Hypothalamus (tissue), 51 donors: ENCODE results near the gene PLS1.
"Not testable (repeated sequence)": the region's sequence is repeated elsewhere in the genome, so short reads cannot be mapped to it uniquely, and the experiment has no call there.

Experiments used
- DNase-seq, 51 donors: peaks; one replicate each; lab custom pipeline; 2025; lab: John Stamatoyannopoulos, UW

PLS1 gene

DNA sequence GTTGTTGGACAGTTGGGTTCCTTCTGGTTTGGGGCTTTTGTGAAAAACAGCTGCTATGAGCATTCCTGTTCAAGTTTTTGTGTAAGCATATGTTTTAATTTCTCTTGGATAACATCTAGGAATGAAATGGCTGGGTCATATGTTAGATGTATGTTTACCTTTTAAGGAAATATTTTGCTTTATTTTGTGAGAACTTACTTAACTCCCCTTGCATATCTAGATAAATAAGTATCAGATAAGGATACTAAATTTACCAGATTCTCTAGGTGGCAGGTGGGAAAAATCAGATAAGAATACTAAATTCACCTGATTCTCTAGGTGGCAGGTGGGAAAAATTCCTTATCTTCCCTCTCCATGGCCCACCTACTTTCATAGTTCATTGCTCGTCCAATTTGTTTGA, 1.1 kb upstream of the PLS1 start:
- no peak for DNase-seq

DNA sequence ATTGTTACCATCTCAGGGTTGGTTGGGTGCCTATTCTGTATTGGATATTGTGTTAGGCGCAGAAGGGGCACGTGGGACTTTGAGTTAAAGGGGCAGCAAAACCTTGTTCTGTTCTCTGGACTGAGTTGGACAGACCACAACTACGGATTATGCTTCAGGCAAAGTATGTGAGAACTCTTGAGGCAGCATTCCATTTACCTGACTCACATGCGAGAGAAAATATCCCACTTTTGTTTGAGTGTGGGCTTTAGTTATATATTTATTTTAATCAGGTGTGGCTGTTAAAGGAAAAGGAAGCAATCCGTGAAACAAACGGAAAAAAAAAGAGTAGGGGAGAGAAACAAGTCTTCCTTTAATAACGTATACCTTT, 627 bp upstream of the PLS1 start:
- no peak for DNase-seq

DNA sequence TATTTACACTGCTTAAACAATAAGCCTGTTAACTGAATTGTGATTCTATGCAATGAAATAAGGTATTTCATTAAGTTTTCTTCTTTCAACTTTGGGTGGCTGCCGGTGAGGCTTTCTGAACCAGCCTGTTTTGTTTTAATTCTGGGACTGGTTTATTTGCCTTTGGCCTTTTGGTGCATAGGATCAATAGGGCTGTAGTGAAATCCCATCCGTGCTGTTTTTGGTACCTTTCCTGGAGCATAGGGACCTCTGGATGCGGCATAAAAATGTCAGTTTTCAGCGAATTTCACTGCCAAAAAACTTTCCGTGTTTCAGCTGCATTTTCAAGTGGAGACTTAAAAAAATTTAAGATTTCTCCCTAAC, 514 bp downstream of the PLS1 start:
- DNase-seq: no peak

DNA sequence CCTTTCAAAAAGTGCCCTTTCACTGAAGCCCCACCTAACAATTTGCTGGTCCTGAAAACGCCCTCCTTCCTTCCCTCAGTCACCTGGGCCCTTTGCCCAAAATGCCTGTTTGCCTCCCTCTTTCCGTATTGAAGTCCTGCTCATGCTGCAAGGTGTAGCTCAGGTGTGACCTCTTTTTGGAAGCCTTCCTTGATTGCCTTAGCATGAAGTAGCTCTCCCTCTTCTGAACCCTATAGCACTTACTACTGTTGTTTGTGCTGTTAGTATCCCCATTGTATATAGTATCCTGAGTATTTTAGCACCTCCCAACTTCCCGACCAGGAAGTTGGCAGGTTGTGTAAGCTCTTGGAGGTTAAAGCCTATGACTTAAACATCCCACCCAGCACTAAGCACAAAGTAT, 1.7 kb downstream of the PLS1 start:
- no peak for DNase-seq

DNA sequence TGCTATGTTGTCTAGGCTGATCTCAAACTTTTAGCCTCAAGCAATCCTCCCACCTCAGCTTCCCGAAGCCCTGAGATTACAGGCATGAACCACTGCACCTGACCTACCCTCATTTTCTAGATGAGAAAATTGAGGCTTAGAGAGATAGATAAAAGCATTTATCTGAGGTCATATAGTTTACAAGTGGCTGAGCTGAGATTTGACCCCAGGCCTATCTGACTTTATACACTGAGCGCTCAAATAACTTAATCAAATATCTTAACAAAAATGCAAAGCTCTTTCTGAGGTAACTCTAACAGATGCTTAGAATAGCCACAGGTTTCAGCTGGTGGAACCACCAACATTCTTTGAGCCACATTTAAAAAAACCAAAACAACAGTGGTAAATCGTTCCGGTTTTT, 5.5 kb downstream of the PLS1 start:
- no peak for DNase-seq

DNA sequence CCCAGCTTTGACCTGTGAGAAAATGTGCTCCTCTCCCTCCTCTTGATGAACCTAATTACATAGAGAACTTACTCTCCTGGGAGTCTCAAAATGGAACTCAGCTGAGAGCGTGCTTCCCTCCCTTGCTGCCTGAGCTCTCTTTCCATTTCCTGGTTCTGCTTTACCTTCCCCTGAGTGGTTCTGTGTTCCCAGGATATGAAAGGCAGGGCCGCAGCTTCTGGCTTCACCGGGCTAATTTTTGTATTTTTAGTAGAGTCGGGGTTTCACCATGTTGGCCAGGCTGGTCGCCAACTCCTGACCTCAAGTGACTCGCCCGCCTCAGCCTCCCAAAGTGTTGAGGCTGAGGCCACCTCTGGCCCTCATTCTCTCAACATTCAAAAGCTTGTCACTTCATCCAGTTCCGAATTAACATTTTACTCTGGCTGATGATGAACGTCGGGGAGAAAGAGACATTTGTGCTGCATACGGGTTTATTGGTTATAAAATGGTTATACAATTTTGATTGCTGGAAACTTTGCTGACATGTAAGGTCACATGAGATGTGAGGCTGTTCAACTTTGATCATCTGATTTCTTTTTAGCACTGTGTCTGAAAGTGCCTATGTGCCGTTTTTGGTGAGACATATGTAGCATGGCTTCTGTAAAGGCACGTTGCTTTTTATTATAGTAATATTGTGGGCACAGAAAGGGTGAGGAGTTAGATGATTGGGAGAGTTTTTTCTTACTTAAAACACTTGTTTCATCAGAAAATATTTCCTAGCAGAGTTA, 6.6 kb downstream of the PLS1 start:
- DNase-seq: no peak

DNA sequence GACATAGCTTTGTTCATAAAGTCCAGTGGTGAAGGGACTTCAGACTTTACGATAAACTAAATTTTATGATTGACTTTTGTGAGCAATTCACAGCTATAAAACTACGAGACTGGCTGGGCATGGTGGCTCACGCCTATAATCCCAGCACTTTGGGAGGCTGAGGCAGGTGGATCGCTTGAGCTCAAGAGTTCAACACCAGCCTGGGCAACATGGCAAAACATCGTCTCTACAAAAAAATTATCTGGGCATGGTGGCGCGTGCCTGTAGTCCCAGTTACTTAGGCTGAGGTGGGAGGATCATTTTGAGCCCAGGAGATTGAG, 7.2 kb downstream of the PLS1 start:
- DNase-seq: not testable (repeated sequence)

DNA sequence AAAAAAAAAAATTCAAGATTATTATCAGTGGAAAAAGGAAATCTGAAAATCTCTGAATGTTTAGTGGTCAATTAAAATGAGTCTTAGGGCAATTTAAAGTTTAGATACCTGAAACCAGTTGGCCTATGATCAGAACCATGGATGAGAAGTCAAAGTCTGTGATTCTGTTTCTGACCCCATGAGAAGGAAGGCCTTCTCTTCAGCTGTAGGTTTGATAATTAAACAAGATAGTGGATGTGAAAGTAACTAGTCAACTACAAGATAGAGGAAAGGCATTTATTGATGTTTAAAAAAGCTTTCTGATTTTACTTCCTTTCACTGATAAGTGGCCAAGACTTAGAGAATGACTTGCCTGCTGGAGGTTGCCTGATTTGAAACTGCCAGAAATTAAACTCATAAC, 8.7 kb downstream of the PLS1 start:
- DNase-seq: no peak

DNA sequence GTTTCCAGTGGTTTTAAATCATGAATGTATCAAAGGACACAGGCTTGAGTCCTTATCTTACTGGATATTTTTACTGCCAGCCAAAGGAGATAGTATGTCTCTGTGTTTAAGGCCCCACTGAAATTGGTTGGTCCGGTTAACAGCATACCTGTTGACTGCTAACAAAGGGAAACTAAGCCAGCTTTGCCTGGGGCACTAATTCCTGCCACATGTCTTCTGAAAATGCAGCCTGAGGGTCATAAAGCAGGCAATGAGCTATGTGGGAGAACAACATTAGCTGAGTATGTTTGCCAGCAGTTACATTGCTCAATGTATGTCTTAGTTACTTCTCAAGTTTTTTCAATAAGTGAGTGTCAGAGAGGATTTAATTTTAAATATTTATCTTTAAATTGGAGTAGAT, 12.4 kb downstream of the PLS1 start:
- no peak for DNase-seq

DNA sequence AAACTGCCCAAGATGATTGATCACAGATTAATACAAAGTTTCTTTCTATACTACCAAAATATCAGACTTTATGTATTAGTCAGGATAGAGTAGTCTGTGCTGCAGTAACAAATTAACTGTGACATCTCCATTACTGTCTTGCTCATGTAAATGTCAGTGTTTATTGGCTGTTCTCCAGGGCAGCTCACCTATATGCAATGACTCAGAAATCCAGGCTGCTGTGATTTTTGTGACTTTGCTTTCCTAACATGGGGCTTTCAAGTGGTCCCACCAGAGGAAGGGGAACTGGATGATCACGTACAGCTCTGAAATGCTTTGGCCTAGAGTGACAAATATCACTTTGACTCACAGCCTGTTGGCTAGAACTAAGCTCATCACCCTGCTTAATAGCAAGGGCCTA, 12.9 kb downstream of the PLS1 start:
- no peak for DNase-seq

DNA sequence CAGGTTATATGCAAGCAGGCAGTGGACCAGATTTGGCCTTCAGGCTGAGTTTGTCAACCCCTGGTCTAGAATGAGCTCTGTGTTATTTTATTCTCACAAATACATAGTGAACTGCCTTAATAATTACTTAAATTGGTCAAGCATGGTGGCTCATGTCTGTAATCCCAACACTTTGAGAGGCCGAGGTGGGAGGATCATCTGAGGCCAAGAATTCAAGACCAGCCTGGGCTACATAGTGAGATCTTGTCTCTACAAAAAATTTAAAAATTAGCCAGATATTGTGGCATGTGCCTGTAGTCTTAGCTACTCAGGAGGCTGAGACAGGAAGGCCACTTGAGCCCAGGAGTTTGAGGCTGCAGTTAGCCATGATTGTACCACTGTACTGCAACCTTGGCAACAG, 15.0 kb downstream of the PLS1 start:
- DNase-seq: no peak

DNA sequence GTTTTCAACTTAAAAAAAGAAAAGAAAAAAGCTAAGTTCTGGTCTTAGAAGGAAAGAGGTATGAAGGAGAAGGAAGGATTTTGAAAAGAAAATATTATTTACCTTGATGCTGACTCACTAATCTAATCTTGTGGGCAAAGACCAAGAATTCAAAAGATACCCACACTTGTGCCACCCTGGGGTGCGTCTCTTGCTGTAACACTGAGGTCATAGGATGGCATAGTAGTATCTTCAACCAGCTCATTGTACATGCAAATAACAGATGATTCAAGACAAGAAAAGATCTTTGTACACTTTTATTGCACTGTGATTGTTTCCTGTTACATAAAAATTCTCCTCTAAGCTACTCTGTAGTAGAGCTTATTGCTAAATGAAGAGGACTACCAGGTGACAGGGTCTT, 17.3 kb downstream of the PLS1 start:
- DNase-seq: no peak

DNA sequence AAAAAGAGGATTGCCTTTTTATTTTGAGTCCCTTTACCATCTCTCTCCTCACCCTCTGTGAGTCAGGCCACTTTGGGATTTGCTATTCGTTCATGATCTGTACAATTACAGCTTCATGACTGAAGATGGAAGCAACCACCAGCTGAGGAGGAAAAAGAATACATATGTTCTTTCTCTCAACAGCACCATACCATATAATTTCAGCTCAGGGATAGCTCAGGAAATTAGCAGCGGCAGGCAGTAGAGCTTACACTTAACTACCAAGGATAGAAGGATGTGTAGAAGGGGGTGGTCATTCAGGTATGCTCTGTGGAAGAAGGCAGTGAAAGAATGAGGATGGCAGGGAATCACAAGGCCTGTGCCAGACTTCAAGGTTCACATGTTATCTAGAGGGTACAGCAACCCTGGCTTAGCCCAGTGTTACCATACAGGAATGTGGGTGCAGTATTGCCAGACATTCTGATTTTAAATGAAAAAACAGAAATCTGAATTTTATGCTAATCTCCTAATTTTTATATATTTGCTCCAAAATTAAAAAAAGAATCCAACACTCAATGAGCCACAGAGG, 17.9 kb downstream of the PLS1 start:
- DNase-seq: no peak

DNA sequence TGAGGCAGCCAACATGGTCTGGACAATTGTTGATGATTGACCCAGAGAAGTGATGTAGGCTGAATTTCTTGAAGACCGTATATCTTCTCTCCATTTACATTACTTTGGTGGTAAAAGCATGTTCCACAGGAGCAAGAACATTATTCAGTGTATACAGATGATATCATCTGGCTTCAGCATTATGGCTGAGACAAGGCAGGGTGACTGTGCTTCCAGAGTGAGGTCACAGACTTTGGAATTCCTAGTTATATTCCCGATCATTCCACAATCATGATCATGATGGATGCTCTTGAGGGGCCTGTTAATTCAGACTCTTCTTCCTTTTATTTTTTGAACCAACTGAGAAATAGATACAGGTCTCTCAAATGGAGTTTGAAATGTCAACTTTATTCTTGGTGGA, 19.0 kb downstream of the PLS1 start:
- no peak for DNase-seq

DNA sequence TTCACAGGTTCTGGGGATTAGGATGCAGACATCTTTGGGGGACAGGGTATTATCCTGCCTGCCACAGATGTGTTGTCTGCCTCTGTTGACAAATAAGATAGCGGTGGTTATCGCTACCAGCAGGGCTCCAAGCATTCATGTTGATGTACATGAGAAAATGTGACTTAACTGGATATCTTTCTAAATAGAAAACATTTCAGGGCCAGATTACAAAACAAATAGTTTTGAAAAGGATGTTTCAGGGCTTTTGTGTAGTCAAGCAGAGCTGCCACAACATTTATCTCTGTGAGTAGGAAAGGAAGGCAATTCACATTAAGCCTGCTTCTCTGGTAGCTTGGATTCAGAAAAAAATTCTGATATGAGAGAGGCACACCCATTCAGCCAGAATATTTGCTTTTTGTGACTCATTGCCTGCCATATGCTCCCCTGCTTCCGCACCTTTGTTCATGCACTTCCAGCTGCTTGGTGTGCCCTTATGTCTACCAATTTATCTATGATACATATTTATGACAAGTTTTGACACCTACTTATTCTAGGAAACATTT, 22.8 kb downstream of the PLS1 start:
- no peak for DNase-seq

DNA sequence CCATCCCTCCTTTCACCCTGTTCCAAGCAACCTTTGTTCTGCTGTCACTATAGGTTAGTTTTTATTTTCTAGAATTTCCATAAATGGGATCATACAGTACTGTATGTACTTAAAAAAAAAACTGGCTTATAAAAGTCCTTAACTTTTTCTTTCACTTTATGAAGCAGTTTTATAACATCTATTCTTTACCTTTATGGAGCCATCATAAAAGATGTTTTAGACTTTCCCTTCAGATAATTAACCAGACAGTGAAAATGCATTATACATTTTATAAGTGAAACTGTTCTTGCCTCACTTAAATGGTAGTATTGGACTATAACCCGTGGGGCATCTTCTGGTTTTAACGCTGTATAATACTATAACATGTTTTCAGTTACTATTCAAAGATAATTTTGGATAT, 26.2 kb downstream of the PLS1 start:
- no peak for DNase-seq

DNA sequence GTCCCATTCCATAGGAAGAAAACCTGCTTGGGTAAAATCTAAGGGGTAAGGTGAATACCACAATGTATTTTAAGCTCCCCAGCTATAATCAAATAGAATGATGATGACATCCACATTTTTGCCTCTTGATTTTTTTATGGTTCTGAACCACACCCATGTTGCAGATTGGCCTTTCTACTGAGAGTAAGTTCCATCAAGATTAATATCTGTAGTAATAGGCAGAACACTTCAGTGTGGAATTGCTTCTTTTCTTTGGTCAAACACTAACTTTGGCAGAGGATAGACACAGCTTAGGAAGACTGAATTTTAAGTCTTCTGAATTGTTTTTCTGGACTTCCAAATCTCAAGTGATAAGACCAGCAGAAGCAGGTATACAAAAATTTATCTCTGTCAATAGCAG, 27.0 kb downstream of the PLS1 start:
- no peak for DNase-seq

DNA sequence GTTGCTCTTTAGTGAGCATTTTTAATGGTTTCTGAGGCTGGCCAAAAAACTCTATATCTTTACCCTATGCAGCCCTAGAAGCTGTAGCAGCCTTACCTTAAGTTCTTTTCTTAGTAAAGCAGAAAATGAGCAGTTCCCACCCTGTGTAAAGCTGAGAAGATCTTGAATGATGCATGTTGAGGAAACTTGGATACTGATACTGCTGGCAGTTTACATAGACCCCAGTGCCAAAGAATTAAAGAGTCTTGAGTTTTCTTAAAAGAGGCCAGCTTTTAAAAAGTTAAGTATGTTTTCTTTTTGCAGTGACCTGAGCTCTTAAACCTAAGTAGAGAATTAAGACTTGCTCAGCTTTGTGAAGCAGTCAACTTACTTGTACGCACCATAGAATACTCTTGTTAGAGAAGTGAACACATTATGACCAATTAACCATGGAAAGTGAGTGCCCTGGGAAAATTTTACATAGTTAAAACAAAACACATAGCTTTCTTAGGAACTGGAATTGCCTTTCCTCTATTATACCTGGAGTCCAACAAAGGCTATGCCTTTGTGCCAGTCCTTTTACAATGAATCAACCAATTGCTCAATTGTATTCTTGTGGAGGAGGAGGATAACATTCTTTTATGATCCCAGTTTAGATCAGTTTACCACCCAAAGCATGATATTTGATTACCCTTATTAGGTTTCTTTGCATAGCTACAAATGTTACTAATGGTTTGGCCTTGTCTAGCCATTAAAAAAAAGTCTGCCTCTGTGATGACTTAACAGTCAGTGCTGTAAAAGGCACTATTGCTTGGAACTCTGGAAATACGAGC, 28.4 kb downstream of the PLS1 start:
- no peak for DNase-seq

DNA sequence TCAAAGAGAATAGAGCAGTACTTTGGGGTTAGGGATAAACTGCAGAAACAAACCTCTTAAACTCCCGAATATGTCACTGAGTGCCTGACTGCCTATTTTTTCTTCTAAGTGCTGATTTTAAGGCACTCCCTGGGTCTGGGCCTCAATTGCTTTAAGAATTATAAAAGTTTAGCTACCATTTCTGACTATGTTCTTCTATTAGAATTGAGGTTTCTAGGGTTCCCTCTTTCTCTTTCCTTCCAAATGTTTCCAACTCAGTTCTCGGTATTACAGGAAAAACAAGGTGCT, 28.9 kb downstream of the PLS1 start:
- DNase-seq: no peak

DNA sequence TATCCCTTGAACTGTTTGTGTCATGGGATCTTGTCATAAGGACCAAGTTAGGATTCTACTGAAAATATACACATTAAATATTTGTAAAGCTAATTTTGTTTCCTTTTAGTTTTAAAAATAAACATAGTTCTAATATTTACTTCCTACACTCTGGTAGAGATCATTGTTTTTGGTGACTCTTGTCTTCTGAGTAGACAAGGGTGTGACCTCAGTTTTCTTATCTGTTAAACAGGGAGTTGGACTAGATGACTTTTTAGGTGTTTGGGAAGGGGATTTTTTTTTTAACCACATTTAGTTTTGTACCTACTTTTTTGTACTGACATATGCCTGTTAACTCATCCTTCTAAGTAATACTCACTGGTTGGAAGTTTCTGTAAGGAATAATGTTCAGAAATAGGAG, 30.8 kb downstream of the PLS1 start:
- no peak for DNase-seq

DNA sequence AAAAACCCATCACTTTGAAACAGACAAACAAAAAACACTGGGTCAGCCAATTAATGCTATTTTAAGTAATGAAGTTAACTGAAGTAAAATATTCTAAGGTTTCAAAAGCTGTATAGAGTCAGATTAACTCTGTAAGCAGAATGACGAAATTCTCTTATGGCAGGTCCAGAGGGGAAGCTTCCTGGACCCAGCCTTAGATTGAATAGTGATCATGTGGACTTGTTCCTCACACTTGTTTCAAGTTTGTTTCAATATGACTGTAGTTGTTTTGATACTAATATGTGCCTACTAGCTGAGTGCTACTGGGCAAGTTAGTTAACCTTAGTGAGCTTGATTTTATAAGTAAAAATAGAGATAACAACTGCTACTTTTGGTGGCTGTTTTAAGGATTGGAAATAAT, 32.6 kb downstream of the PLS1 start:
- no peak for DNase-seq

DNA sequence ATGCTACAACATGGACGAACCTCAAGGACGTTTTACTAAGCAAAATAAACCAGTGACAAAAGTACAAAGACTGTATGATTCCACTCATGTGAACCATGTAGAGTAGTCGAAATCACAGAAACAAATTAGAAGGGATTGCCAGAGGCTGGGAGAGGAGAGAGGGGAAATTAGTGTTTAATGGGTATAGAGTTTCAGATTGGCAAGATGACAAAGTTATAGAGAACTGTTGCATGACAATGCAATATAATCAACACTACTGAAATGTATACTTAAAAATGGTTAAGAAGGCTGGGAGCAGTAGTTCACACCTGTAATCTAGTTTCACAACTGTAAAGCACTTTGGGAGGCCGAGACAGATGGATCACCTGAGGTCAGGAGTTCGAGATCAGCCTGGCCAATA, 36.9 kb downstream of the PLS1 start:
- DNase-seq: no peak
